ENCODE data around the gene GTF2H4. TPM values are rescaled to one million over a fixed set of nuclear protein-coding genes. Genes with fewer than 3 reads are reported as not detected.

GTF2H4 gene
- total RNA-seq, 1 donor from 2014 or later: 37.1 TPM

GRCh38 chr6:30894935-30895334 lies 13.1 kb upstream of the GTF2H4 start:
- Histone ChIP-seq H3K4me1 (no peaks in the 10 kb centered on the region), H3K9me3 (no peaks in the 10 kb centered on the region), H3K27me3 (ENCODE audit: low read depth) (no peaks in the 10 kb centered on the region), H3K27ac (no peak overlapping the region), H3K4me3 (no peak overlapping the region), H3K36me3 (peaks cover 78% of the 10 kb centered on the region)
- no peak for TF ChIP-seq CTCF (IDR thresholded peaks at IDR 0.05)
- DNase-seq (no peak), ATAC-seq (no peak)
- intact Hi-C loops (cut with DNase I): no loop called here

DNA sequence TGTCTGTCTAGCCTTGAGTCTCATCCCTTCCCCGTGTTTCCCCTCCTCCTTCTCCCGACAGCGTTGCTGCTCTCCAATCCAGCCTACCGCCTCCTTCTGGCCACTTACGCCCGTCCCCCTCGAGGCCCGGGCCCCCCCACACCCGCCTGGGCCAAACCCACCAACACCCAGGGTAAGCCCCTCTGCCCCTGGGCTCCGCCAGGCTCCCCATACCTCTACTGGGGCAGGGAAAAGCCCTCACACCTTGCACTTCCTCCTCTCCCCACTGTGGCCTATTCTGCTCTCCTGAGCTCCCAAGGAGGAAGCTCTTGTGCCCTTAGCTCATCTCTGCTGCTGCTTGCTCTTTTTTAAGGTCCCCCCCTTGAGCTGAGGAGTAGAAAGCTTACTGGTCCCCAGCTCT lies 12.7 kb upstream of the GTF2H4 start:
- Histone ChIP-seq H3K4me3 (no peak overlapping the region), H3K36me3 (peaks cover 74% of the 10 kb centered on the region), H3K4me1 (no peaks in the 10 kb centered on the region), H3K27me3 (ENCODE audit: low read depth) (no peaks in the 10 kb centered on the region), H3K9me3 (no peaks in the 10 kb centered on the region), H3K27ac (no peak overlapping the region)
- intact Hi-C loops (cut with DNase I): no loop called here
- TF ChIP-seq CTCF (IDR thresholded peaks at IDR 0.05): no peak
- ATAC-seq (no peak), DNase-seq (no peak)

DNA sequence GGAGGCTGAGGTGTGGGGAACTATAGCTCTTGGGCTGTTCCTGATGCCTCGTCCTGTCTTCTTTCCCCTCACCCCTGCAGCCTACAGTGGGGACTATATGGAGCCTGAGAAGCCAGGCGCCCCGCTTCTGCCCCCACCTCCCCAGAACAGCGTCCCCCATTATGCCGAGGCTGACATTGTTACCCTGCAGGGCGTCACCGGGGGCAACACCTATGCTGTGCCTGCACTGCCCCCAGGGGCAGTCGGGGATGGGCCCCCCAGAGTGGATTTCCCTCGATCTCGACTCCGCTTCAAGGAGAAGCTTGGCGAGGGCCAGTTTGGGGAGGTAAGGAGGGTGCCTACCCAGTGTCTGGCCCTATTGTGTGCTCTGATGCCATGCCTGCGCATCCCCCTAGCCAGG lies 11.5 kb upstream of the GTF2H4 start:
- ATAC-seq (no peak), DNase-seq (peak; percentile 28)
- Histone ChIP-seq H3K4me3 (no peak overlapping the region), H3K4me1 (no peaks in the 10 kb centered on the region), H3K27ac (no peak overlapping the region), H3K36me3 (peaks cover 67% of the 10 kb centered on the region), H3K27me3 (ENCODE audit: low read depth) (no peaks in the 10 kb centered on the region), H3K9me3 (no peaks in the 10 kb centered on the region)
- intact Hi-C loops (cut with DNase I): no loop called here
- TF ChIP-seq CTCF (IDR thresholded peaks at IDR 0.05): no peak

- H3K36me3 ChIP-seq: peaks cover 57% of the 10 kb centered on the region
- no peak overlapping the region for H3K4me3 ChIP-seq
- intact Hi-C loops (cut with DNase I): no loop called here
- TF ChIP-seq CTCF (IDR thresholded peaks at IDR 0.05): no peak
- DNase-seq (peak; percentile 34), ATAC-seq (no peak)
- no peaks in the 10 kb centered on the region for H3K4me1 ChIP-seq
- H3K27ac ChIP-seq: no peak overlapping the region
- no peaks in the 10 kb centered on the region for H3K27me3 ChIP-seq (ENCODE audit: low read depth)
- no peaks in the 10 kb centered on the region for H3K9me3 ChIP-seq
Measured at GRCh38 chr6:30897882-30898281, 10.1 kb upstream of the GTF2H4 start.

GRCh38 chr6:30898750-30899360 lies 9.2 kb upstream of the GTF2H4 start:
- Histone ChIP-seq H3K4me3 (no peak overlapping the region), H3K36me3 (peaks cover 48% of the 10 kb centered on the region), H3K9me3 (no peaks in the 10 kb centered on the region), H3K27ac (no peak overlapping the region), H3K27me3 (ENCODE audit: low read depth) (no peaks in the 10 kb centered on the region), H3K4me1 (no peaks in the 10 kb centered on the region)
- DNase-seq (peak; percentile 36), ATAC-seq (no peak)
- TF ChIP-seq CTCF (IDR thresholded peaks at IDR 0.05): no peak
- intact Hi-C loops (cut with DNase I): no loop called here

Measured in lower lobe of right lung (tissue), 2 donors.